Gastrocnemius medialis (tissue), 4 donors: ENCODE data around the gene EGFL7.

Experiments used
- POLR2A ChIP-seq, 2 donors: fragments of 450-650 bp; IDR thresholded peaks; one replicate each; pipeline ENCODE4 v1.6.1; 2017; ENCODE audit warnings: antibody characterized with exemption in 2 of 2, mild to moderate bottlenecking in 2 of 2, moderate library complexity in 2 of 2
- TF ChIP-seq, protein P1 (sequence below), 5 experiments: fragments of 450-650 bp in 3 of 5; fragments of 200-600 bp in 2 of 5; sonication (generic) in 2 of 5; IDR thresholded peaks in 4 of 5; conservative IDR thresholded peaks in 1 of 5; 1 replicate in 4 of 5; 2 replicates in 1 of 5; pipeline ENCODE4 v1.5.1; 2016 to 2019; ENCODE audit warnings: antibody characterized with exemption in 5 of 5, mild to moderate bottlenecking in 3 of 5, moderate library complexity in 3 of 5

DNA sequence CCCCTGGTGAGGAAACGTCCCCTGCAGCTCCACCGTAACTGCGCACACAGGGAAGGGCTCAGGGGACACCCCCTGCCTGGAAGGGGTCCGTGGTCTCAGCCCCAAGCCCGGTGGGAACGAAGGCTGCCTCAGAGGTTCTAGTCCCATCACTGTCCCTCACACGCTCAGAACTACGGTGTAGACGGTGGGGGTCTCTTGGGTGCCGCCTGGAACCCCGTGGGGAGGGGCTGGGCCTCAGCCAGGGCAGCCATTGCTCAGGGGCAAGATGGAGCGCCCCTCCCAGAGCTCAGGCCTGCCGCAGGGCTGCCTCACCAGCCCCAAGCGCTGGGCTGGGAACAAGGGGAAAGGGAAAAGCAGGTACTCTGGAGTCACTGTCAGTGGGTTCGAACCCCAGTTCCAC, 21.6 kb downstream of the EGFL7 start:
- TF ChIP-seq, protein P1, sequence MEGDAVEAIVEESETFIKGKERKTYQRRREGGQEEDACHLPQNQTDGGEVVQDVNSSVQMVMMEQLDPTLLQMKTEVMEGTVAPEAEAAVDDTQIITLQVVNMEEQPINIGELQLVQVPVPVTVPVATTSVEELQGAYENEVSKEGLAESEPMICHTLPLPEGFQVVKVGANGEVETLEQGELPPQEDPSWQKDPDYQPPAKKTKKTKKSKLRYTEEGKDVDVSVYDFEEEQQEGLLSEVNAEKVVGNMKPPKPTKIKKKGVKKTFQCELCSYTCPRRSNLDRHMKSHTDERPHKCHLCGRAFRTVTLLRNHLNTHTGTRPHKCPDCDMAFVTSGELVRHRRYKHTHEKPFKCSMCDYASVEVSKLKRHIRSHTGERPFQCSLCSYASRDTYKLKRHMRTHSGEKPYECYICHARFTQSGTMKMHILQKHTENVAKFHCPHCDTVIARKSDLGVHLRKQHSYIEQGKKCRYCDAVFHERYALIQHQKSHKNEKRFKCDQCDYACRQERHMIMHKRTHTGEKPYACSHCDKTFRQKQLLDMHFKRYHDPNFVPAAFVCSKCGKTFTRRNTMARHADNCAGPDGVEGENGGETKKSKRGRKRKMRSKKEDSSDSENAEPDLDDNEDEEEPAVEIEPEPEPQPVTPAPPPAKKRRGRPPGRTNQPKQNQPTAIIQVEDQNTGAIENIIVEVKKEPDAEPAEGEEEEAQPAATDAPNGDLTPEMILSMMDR (IDR thresholded peaks at IDR 0.05 in 4 of 5, conservative IDR thresholded peaks at IDR 0.05 in 1 of 5) = no peak
- TF ChIP-seq POLR2A (IDR thresholded peaks at IDR 0.05) = no peak
